A549 treated with RU486 at 1 μM for 4 hours (cell line): Measurements from ENCODE around the gene RNF208. TPM values are rescaled to one million over a fixed set of nuclear protein-coding genes. Genes with fewer than 3 reads are reported as not detected.

Source experiments
- total RNA-seq: library from RNA; stranded (reverse); fragments of 200-300 nt; extraction: Qiagen RNA extraction; gene quantifications from 5 replicates; pipeline ENCODE4 v1.2.3, GENCODE V29; 2022; ENCODE audit warnings: low read depth

The RNF208 gene
- 1.1 to 2.2 TPM (median 2.0 TPM) in 5 replicates for total RNA-seq

GRCh38 chr9:137222190-137223077 is at the start of gene RNF208:
Gene RNF208 (minus strand): TSS chr9:137222240. CDS start chr9:137221212, 1,028 bp downstream.

GRCh38 chr9:137254624-137255447 is 32.8 kb upstream of the RNF208 start, which contains the start of gene NELFB:
Gene NELFB (plus strand): TSS chr9:137255327.

GRCh38 chr9:137251194-137251461 is 29.1 kb upstream of the RNF208 start, which contains the start of gene STPG3:
Gene STPG3 (plus strand): TSS chr9:137251286. CDS start chr9:137251287, 1 bp downstream.

GRCh38 chr9:137240841-137241489 is 18.9 kb upstream of the RNF208 start, which contains the start of gene TUBB4B:
Gene TUBB4B (plus strand): TSS chr9:137241287. CDS start chr9:137241361, 74 bp downstream.

GRCh38 chr9:137230705-137231371 is 8.8 kb upstream of the RNF208 start, which contains the start of gene SLC34A3:
Gene SLC34A3 (plus strand): TSS chr9:137230901. CDS start chr9:137231703, 802 bp downstream.

GRCh38 chr9:137227054-137227852 is 5.2 kb upstream of the RNF208 start, which contains the start of gene RNF224:
Gene RNF224 (plus strand): TSS chr9:137227502. CDS start chr9:137228336, 834 bp downstream.

GRCh38 chr9:137224830-137225694 is 3.0 kb upstream of the RNF208 start, which contains the start of gene CYSRT1:
Gene CYSRT1 (plus strand): TSS chr9:137225174. CDS start chr9:137225622, 448 bp downstream.

GRCh38 chr9:137205126-137206069 is 16.6 kb downstream of the RNF208 start, which contains the start of the genes NDOR1 and TMEM203:
Gene NDOR1 (plus strand): TSS chr9:137205700. CDS start chr9:137205778, 78 bp downstream.
Gene TMEM203 (minus strand): TSS chr9:137205648. CDS start chr9:137205414, 234 bp downstream.

GRCh38 chr9:137200311-137201204 is 21.5 kb downstream of the RNF208 start, which contains the start of gene TPRN:
Gene TPRN (minus strand): TSS chr9:137200741. CDS start chr9:137200711, 30 bp downstream.

GRCh38 chr9:137188490-137189296 is 33.3 kb downstream of the RNF208 start, which contains the start of the genes ANAPC2 and SSNA1:
Gene ANAPC2 (minus strand): TSS chr9:137188560. CDS start chr9:137188532, 28 bp downstream.
Gene SSNA1 (plus strand): TSS chr9:137188676. CDS start chr9:137188727, 51 bp downstream.

Other genes with a start within 250 kb of the RNF208 start
- gene PTGDS, start 244.7 kb downstream of the RNF208 start, total RNA-seq = 0.25 to 0.76 TPM (median 0.59 TPM) in 3 of 5 replicates, not detected in the others
- not detected in 5 replicates for gene LCNL1, start 239.2 kb downstream of the RNF208 start, total RNA-seq
- 42.1 to 79.2 TPM (median 76.4 TPM) in 5 replicates for gene PAXX, start 229.8 kb downstream of the RNF208 start, total RNA-seq
- gene CLIC3, start 225.7 kb downstream of the RNF208 start, total RNA-seq = 2.0 to 3.7 TPM (median 3.4 TPM) in 5 replicates
- gene ABCA2, start 194.0 kb downstream of the RNF208 start, total RNA-seq = 18.6 to 29.0 TPM (median 26.5 TPM) in 5 replicates
- gene FUT7, start 190.2 kb downstream of the RNF208 start, total RNA-seq = 0.07 to 0.09 TPM (median 0.08 TPM) in 3 of 5 replicates, not detected in the others
- gene NPDC1, start 176.1 kb downstream of the RNF208 start, total RNA-seq = 37.1 to 85.1 TPM (median 73.1 TPM) in 5 replicates
- 0.31 to 1.1 TPM (median 0.91 TPM) in 5 replicates for gene ENTPD2, start 168.2 kb downstream of the RNF208 start, total RNA-seq
- 14.0 to 28.0 TPM (median 25.8 TPM) in 5 replicates for gene SAPCD2, start 151.7 kb downstream of the RNF208 start, total RNA-seq
- 9.3 to 14.6 TPM (median 11.2 TPM) in 5 replicates for gene UAP1L1, start 144.7 kb downstream of the RNF208 start, total RNA-seq
- 42.0 to 52.8 TPM (median 50.3 TPM) in 5 replicates for gene MAN1B1, start 135.3 kb downstream of the RNF208 start, total RNA-seq
- 71.8 to 128 TPM (median 111 TPM) in 5 replicates for gene DPP7, start 107.5 kb downstream of the RNF208 start, total RNA-seq
- 0.26 to 0.78 TPM (median 0.52 TPM) in 5 replicates for gene GRIN1, start 83.1 kb downstream of the RNF208 start, total RNA-seq
- 0.50 to 1.9 TPM (median 1.9 TPM) in 5 replicates for gene LRRC26, start 52.2 kb downstream of the RNF208 start, total RNA-seq
- gene TMEM210, start 50.2 kb downstream of the RNF208 start, total RNA-seq = not detected in 5 replicates
- gene ANAPC2, start 33.7 kb downstream of the RNF208 start, total RNA-seq = 21.7 to 38.1 TPM (median 33.0 TPM) in 5 replicates
- gene SSNA1, start 33.6 kb downstream of the RNF208 start, total RNA-seq = 103 to 153 TPM (median 139 TPM) in 5 replicates
- 5.1 to 10.4 TPM (median 8.8 TPM) in 5 replicates for gene TPRN, start 21.5 kb downstream of the RNF208 start, total RNA-seq
- gene TMEM203, start 16.6 kb downstream of the RNF208 start, total RNA-seq = 33.4 to 46.5 TPM (median 43.2 TPM) in 5 replicates
- 10.9 to 18.5 TPM (median 16.3 TPM) in 5 replicates for gene NDOR1, start 16.5 kb downstream of the RNF208 start, total RNA-seq
- gene CYSRT1, start 2.9 kb upstream of the RNF208 start, total RNA-seq = 2.7 to 4.3 TPM (median 4.1 TPM) in 5 replicates
- 0.16 to 0.23 TPM (median 0.23 TPM) in 3 of 5 replicates, not detected in the others for gene RNF224, start 5.3 kb upstream of the RNF208 start, total RNA-seq
- 0.07 to 0.08 TPM (median 0.07 TPM) in 3 of 5 replicates, not detected in the others for gene SLC34A3, start 8.7 kb upstream of the RNF208 start, total RNA-seq
- 579 to 790 TPM (median 733 TPM) in 5 replicates for gene TUBB4B, start 19.0 kb upstream of the RNF208 start, total RNA-seq
- gene STPG3, start 29.0 kb upstream of the RNF208 start, total RNA-seq = not detected in 5 replicates
- 41.2 to 58.1 TPM (median 53.4 TPM) in 5 replicates for gene NELFB, start 33.1 kb upstream of the RNF208 start, total RNA-seq
- gene TOR4A, start 55.5 kb upstream of the RNF208 start, total RNA-seq = 18.6 to 30.7 TPM (median 27.4 TPM) in 5 replicates
- gene NRARP, start 80.0 kb upstream of the RNF208 start, total RNA-seq = 3.9 to 9.5 TPM (median 7.7 TPM) in 5 replicates
- 4.0 to 7.3 TPM (median 5.5 TPM) in 5 replicates for gene EXD3, start 200.9 kb upstream of the RNF208 start, total RNA-seq
- gene NOXA1, start 201.2 kb upstream of the RNF208 start, total RNA-seq = 1.1 to 2.4 TPM (median 1.7 TPM) in 5 replicates
- 0.15 to 0.31 TPM (median 0.20 TPM) in 5 replicates for gene ENTPD8, start 219.1 kb upstream of the RNF208 start, total RNA-seq
- 29.6 to 45.5 TPM (median 40.6 TPM) in 5 replicates for gene NSMF, start 237.1 kb upstream of the RNF208 start, total RNA-seq